ENCODE results near the gene ATG101. TPM values are rescaled to one million over a fixed set of nuclear protein-coding genes. Genes with fewer than 3 reads are reported as not detected.

The ATG101 gene
- total and polyA plus RNA-seq, 2 of the 13 experiments (the other 11 are each of a cell fraction or from before 2014, with no cell fraction given): 58.2 to 67.7 TPM

DNA sequence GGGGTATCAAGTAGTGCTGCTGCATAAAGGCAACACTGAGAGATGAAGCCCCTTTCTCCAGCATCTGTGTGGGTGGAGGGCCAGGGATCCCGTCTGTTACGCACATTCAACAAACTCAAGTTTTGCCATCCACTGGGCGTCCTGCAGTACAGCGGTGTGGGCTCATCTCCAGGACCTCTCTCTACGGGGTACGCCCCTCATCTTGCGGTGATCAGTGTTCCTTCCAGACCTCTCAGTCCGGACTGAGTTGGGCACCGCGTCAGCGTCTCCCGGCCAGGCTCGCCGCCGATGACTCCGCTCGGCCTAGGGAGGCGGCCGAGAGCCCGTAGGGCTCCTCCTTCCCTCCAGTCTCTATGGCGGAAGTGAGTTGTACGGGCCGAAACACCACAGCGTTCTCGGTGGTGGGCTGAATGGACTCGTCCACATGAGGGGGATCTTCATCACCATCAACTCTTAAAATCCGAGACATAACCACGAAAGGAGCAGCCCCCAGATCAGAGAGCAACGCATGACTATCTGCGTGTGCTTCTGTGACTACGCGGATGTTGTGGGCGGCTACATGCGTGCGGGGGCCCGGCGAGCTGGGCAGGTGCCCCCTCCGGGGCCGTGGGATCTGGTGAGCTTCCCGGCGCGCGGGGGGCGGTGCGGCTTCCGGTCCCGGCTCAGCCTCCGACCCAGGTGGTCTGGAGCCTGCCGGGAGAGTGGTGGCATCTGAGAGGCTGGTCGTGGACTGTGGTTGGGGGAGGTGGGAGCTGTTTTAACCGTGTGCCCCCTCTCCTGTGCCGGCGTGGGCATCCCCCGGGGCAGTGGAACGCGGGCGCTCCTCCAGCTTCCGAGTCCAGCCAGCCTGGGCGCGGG, at the start of gene ATG101 (continued):
- no peak for TF ChIP-seq NCOA2 (CRISPR knock-in tag; IDR thresholded peaks at IDR 0.05)
- peak; percentile 96 for TF ChIP-seq POGZ (CRISPR knock-in tag; IDR thresholded peaks at IDR 0.05)
- TF ChIP-seq FOXK2 (IDR thresholded peaks at IDR 0.05): peak; percentile 99
- TF ChIP-seq ZNF567 (CRISPR knock-in tag; IDR thresholded peaks at IDR 0.05; ENCODE audit: borderline replicate concordance): no peak; the same call in 1 of the 2 replicates
- peak; percentile 76; the same call in 1 of the 2 replicates for TF ChIP-seq ELF4 (CRISPR knock-in tag; IDR thresholded peaks at IDR 0.05; ENCODE audit: borderline replicate concordance)
- TF ChIP-seq ZNF839 (CRISPR knock-in tag; IDR thresholded peaks at IDR 0.05; ENCODE audit: borderline replicate concordance): no peak
- no peak for TF ChIP-seq NCOA5 (CRISPR knock-in tag; IDR thresholded peaks at IDR 0.05)
- TF ChIP-seq, protein P1, sequence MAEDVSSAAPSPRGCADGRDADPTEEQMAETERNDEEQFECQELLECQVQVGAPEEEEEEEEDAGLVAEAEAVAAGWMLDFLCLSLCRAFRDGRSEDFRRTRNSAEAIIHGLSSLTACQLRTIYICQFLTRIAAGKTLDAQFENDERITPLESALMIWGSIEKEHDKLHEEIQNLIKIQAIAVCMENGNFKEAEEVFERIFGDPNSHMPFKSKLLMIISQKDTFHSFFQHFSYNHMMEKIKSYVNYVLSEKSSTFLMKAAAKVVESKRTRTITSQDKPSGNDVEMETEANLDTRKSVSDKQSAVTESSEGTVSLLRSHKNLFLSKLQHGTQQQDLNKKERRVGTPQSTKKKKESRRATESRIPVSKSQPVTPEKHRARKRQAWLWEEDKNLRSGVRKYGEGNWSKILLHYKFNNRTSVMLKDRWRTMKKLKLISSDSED (CRISPR knock-in tag; IDR thresholded peaks at IDR 0.05): no peak
- no peak for TF ChIP-seq NFE2L1 (CRISPR knock-in tag; IDR thresholded peaks at IDR 0.05; ENCODE audit: borderline replicate concordance)
- peak; percentile 52; the same call in 1 of the 2 replicates for TF ChIP-seq CBX5 (CRISPR knock-in tag; IDR thresholded peaks at IDR 0.05; ENCODE audit: borderline replicate concordance)
- no peak for TF ChIP-seq TBP (CRISPR knock-in tag; IDR thresholded peaks at IDR 0.05)
- no peak for TF ChIP-seq ZNF83 (CRISPR knock-in tag; IDR thresholded peaks at IDR 0.05; ENCODE audit: borderline replicate concordance)
- TF ChIP-seq WIZ (CRISPR knock-in tag; IDR thresholded peaks at IDR 0.05): peak; percentile 82; the same call in 1 of the 2 replicates
- peak; percentile 34 for TF ChIP-seq DR1 (CRISPR knock-in tag; IDR thresholded peaks at IDR 0.05)
- TF ChIP-seq, protein P2, sequence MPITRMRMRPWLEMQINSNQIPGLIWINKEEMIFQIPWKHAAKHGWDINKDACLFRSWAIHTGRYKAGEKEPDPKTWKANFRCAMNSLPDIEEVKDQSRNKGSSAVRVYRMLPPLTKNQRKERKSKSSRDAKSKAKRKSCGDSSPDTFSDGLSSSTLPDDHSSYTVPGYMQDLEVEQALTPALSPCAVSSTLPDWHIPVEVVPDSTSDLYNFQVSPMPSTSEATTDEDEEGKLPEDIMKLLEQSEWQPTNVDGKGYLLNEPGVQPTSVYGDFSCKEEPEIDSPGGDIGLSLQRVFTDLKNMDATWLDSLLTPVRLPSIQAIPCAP (CRISPR knock-in tag; IDR thresholded peaks at IDR 0.05; ENCODE audit: low read depth): no peak
- TF ChIP-seq ZNF430 (CRISPR knock-in tag; IDR thresholded peaks at IDR 0.05): no peak
- TF ChIP-seq, protein P3, sequence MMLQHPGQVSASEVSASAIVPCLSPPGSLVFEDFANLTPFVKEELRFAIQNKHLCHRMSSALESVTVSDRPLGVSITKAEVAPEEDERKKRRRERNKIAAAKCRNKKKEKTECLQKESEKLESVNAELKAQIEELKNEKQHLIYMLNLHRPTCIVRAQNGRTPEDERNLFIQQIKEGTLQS (CRISPR knock-in tag; IDR thresholded peaks at IDR 0.05): no peak; the same call in 1 of the 2 replicates
- TF ChIP-seq, protein P4, sequence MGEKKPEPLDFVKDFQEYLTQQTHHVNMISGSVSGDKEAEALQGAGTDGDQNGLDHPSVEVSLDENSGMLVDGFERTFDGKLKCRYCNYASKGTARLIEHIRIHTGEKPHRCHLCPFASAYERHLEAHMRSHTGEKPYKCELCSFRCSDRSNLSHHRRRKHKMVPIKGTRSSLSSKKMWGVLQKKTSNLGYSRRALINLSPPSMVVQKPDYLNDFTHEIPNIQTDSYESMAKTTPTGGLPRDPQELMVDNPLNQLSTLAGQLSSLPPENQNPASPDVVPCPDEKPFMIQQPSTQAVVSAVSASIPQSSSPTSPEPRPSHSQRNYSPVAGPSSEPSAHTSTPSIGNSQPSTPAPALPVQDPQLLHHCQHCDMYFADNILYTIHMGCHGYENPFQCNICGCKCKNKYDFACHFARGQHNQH (CRISPR knock-in tag; IDR thresholded peaks at IDR 0.05): peak; percentile 87
- TF ChIP-seq ZNF263 (CRISPR knock-in tag; IDR thresholded peaks at IDR 0.05): peak; percentile 16; the same call in 1 of the 2 replicates
- TF ChIP-seq, protein P5, sequence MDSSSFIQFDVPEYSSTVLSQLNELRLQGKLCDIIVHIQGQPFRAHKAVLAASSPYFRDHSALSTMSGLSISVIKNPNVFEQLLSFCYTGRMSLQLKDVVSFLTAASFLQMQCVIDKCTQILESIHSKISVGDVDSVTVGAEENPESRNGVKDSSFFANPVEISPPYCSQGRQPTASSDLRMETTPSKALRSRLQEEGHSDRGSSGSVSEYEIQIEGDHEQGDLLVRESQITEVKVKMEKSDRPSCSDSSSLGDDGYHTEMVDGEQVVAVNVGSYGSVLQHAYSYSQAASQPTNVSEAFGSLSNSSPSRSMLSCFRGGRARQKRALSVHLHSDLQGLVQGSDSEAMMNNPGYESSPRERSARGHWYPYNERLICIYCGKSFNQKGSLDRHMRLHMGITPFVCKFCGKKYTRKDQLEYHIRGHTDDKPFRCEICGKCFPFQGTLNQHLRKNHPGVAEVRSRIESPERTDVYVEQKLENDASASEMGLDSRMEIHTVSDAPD (CRISPR knock-in tag; IDR thresholded peaks at IDR 0.05): peak; percentile 69
- TF ChIP-seq, protein P6, sequence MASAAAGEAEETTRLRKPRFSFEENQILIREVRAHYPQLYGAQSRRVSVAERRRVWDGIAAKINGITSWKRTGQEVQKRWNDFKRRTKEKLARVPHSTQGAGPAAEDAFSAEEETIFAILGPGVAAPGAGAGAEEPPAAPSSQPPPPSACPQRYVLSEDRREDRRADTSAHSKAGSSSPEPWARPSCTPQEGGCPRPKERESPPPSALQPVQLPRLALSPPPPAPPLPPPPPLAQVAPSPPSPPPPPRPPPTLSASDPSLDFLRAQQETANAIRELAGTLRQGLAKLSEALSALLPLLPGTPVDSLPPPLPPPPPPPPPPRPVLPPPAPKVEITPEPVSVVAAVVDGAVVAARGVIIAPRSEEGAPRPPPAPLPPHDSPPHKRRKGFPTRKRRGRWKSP (CRISPR knock-in tag; IDR thresholded peaks at IDR 0.05): peak; percentile 37; the same call in 1 of the 2 replicates
- TF ChIP-seq ESRRA (CRISPR knock-in tag; IDR thresholded peaks at IDR 0.05; ENCODE audit: low read depth): peak; percentile 34; the same call in 1 of the 2 replicates

Data from HepG2 (cell line).